Ascending aorta (tissue), 2 donors: ENCODE data around the gene LHX8. TPM values are rescaled to one million over a fixed set of nuclear protein-coding genes. Genes with fewer than 3 reads are reported as not detected.
"Not testable (repeated sequence)": the region's sequence is repeated elsewhere in the genome, so short reads cannot be mapped to it uniquely, and the experiment has no call there.

Experiments used
- DNase-seq, 2 donors: peaks; one replicate each; pipeline ENCODE4 v3.0.0-alpha.2; 2019; ENCODE audit warnings: low spot score in 2 of 2
- H3K27ac ChIP-seq, 2 donors: fragments of 200-600 bp; sonication (generic); one replicate each; pipeline ENCODE4 v1.5.1; 2016 to 2017; ENCODE audit warnings: mild to moderate bottlenecking in 1 of 2
- H3K27me3 ChIP-seq: fragments of 200-600 bp; sonication (generic); one replicate; pipeline ENCODE4 v1.5.1; 2017
- H3K36me3 ChIP-seq, 2 donors: fragments of 200-600 bp; sonication (generic); one replicate each; pipeline ENCODE4 v1.5.1; 2016
- H3K4me1 ChIP-seq, 2 donors: fragments of 200-600 bp; sonication (generic); one replicate each; pipeline ENCODE4 v1.5.1; 2016 to 2017; ENCODE audit warnings: mild to moderate bottlenecking in 1 of 2
- H3K4me3 ChIP-seq, 2 donors: fragments of 200-600 bp; sonication (generic); one replicate each; pipeline ENCODE4 v1.5.1; 2016 to 2017; ENCODE audit warnings: mild to moderate bottlenecking in 1 of 2
- H3K9me3 ChIP-seq, 2 donors: fragments of 200-600 bp; sonication (generic); one replicate each; pipeline ENCODE4 v1.5.1; 2016
- CTCF ChIP-seq, 3 experiments: fragments of 200-600 bp in 2 of 3; fragments of 450-650 bp in 1 of 3; sonication (generic) in 2 of 3; IDR thresholded peaks; one replicate each; pipeline ENCODE4 v1.5.1; 2016 to 2019; ENCODE audit warnings: antibody characterized with exemption in 3 of 3, mild to moderate bottlenecking in 1 of 3, moderate library complexity in 1 of 3
- intact Hi-C: fragments of 100-400 bp; cut with DNase I; formaldehyde crosslinking; loops from one replicate; pipeline ENCODE4 v1.15.1; 2023
- total RNA-seq: library from RNA; depleted of rRNA; stranded (reverse); fragments of >200 nt; gene quantifications from one replicate; pipeline ENCODE4 v1.1.0, GENCODE V29; 2016

Gene LHX8
- total RNA-seq, 1 donor from 2014 or later, result not detected

DNA sequence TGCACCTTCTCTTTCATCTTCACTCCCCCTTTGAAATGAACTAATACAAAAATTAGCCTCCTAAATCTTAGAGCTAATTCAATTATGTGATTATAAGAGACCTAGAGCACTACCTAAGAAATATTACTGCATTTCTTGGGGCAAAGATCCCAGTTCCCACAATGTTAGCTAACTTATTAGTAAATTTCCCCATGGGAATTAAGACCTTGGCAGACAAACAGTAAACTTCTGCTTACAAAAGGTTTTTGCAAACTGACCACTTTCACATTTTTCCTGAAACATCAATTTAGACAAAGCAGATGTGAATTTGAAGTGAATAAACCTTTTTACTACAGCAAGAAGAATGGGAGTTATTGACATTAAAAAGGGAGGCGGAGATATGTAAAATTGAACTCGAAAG, 34.6 kb upstream of the LHX8 start:
- no peaks in the 10 kb centered on the region for H3K4me1 ChIP-seq
- H3K4me3 ChIP-seq, result no peak overlapping the region
- TF ChIP-seq CTCF (IDR thresholded peaks at IDR 0.05), result no peak
- no peaks in the 10 kb centered on the region for H3K27me3 ChIP-seq
- no peak overlapping the region for H3K27ac ChIP-seq
- intact Hi-C loops, result no loop called here
- DNase-seq, result no peak
- no peaks in the 10 kb centered on the region for H3K36me3 ChIP-seq
- no peaks in the 10 kb centered on the region for H3K9me3 ChIP-seq

DNA sequence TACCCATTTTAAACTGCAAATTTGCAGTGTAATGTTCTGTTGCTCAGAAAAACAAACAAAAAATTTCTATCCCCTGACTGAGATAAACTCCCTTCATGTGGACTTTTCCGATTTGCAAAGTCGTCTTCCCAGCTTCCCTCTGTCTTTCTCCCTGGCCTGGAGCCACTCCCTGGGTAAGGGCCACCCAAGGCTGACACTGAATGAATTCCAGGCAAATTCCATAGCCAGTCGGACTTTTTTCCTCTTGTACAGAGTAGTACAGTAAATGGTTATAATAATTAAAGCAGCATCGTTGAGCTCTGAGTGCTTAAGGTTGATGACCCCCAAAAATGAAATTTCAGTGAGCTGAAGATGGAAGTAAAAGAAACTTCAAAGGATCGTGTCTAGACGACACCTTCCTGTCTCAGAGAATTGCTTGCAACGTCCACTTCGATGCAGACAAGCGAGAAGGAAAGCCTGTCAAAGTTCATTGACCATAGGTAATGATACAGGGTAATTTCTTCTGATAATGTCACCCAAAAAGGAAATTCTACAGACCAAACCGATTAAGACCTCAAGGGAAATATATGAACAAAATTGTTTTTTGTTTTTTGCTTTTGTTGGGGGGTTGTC, 33.6 kb upstream of the LHX8 start:
- DNase-seq, result no peak
- intact Hi-C loops, result no loop called here
- Histone ChIP-seq H3K27me3 (no peaks in the 10 kb centered on the region), H3K4me3 (no peak overlapping the region), H3K36me3 (no peaks in the 10 kb centered on the region), H3K4me1 (no peaks in the 10 kb centered on the region), H3K27ac (no peak overlapping the region), H3K9me3 (no peaks in the 10 kb centered on the region)
- no peak for TF ChIP-seq CTCF (IDR thresholded peaks at IDR 0.05)

DNA sequence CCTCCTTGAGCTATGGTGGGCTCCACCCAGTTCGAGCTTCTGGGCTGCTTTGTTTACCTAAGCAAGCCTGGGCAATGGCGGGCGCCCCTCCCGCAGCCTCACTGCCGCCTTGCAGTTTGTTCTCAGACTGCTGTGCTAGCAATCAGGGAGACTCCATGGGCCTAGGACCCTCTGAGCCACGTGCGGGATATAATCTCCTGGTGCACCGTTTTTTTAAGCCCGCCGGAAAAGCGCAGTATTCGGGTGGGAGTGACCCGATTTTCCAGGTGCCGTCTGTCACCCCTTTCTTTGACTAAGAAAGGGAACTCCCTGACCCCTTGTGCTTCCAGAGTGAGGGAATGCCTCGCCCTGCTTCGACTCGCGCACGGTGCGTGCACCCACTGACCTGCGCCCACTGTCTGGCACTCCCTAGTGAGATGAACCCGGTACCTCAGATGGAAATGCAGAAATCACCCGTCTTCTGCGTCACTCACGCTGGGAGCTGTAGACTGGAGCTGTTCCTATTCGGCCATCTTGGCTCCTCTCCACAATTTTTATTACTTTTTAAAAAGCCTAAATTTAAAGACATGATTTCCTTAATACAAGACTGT, 21.7 kb upstream of the LHX8 start:
- intact Hi-C loops, DNase-seq: not testable (repeated sequence)

DNA sequence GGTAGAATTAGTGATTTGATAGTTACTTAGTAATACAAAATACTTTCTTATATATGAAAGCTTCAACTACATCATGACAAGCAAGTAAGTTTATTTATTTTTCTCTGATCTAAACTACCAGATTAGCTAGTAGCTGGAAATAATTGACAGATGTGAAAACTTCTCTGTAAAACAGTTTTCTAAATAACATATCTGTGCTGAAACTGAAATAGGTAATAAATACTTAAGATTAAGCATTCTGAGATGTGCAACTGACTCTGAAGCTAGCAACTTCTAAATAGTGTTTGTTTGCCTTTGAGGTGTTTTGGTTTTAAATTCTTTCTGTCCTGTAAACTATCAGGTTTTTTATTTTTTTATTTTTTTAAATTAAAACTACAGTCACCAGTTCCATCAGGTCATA, 18.5 kb upstream of the LHX8 start:
- TF ChIP-seq CTCF (IDR thresholded peaks at IDR 0.05), result no peak
- no peak for DNase-seq
- Histone ChIP-seq H3K4me1 (no peaks in the 10 kb centered on the region), H3K4me3 (no peak overlapping the region), H3K27me3 (no peaks in the 10 kb centered on the region), H3K27ac (no peak overlapping the region), H3K9me3 (no peaks in the 10 kb centered on the region), H3K36me3 (no peaks in the 10 kb centered on the region)
- intact Hi-C loops, result no loop called here

More for the DNA sequence above, 21.7 kb upstream of the LHX8 start:
- not testable (repeated sequence) for H3K4me1 ChIP-seq, H3K9me3 ChIP-seq, H3K27ac ChIP-seq, H3K4me3 ChIP-seq, H3K27me3 ChIP-seq, H3K36me3 ChIP-seq

DNA sequence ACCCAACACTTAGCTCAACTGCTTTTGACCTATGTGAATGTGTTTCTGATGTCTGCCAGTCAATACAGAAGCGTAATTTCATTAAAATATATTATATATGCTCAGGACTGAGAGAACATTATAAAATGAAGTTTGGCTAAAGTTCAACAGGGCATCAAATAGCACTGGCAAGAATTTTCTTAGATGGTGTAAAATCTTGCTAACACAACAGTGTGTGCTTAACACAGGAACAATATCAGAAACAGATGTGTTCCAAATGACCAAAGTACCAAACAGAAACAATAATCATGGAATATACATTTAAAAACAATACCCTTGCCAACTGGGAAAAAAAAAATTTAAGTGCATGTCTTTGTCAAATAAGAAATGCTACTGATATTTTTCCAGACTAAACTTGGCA, 10.4 kb upstream of the LHX8 start:
- TF ChIP-seq CTCF (IDR thresholded peaks at IDR 0.05), result no peak
- no peak overlapping the region for H3K4me3 ChIP-seq
- no peak overlapping the region for H3K27ac ChIP-seq
- H3K36me3 ChIP-seq, result no peaks in the 10 kb centered on the region
- intact Hi-C loops, result no loop called here
- no peaks in the 10 kb centered on the region for H3K4me1 ChIP-seq
- peaks cover 4% of the 10 kb centered on the region for H3K27me3 ChIP-seq
- DNase-seq, result no peak
- H3K9me3 ChIP-seq, result no peaks in the 10 kb centered on the region

DNA sequence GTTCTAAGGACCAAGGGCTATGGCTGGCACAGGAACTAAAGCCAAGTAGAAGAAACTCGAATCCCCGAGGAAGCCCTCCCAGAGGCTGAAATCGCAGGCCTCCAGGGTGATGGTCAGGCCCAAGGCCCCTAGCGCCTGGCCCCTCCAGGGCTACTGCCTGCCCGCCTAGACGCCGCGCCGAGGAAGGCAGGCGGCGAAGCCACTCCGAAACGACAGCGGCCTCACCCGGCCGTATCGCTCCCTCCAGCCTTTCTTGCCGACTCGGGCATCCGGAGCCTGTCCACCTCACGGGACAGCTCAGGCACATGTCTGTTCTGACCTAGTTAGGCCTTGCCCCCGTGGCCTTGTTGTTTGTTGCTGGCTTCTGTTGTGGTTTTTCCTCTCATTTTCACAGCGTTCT, 9.7 kb upstream of the LHX8 start:
- no peak for TF ChIP-seq CTCF (IDR thresholded peaks at IDR 0.05)
- intact Hi-C loops, result no loop called here
- Histone ChIP-seq H3K4me1 (no peaks in the 10 kb centered on the region), H3K36me3 (no peaks in the 10 kb centered on the region), H3K4me3 (no peak overlapping the region), H3K27ac (no peak overlapping the region), H3K9me3 (no peaks in the 10 kb centered on the region), H3K27me3 (peaks cover 5% of the 10 kb centered on the region)
- DNase-seq, result no peak
